ENCODE measurements around the gene SH2D2A.
A peak's percentile ranks its signal among the peaks of the same experiment; 100 is the strongest.

SH2D2A gene

DNA sequence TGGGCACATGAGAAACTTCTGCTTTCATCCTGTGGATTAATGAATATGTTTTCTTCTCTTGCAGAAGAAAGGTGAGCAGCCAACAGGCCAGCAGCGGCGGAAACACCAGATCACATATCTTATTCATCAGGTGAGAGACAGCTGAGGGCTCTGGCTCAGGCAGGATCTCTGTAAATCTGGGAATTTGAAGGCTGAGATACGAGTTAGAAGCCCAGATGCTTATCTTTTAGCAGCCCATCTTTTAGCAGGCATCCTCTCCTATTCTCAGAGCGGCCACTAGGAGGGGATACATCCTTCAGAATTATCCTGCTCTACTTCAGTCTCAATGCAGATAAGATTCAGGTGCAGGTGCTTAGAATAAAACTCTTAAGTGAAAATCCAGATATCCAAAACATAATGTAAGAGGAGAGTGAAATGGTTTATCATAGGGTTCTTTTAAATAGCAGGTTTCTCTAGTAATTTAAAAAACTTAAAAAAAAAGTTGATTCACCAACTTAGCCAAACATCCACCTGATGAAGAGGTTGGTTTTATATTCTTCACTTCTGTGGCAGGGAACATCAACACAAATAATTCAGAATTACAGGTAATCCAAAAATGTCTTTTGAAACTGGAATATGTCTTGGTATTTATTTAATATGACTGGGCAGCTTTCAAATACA is 19.3 kb downstream of the SH2D2A start:
- peaks cover 8% of the 10 kb centered on the region for H3K4me1 ChIP-seq (ENCODE audit: insufficient read depth, low read length, severe bottlenecking)
- H3K4me2 ChIP-seq (ENCODE audit: low read length) = no peak overlapping the region
- peaks cover 97% of the 10 kb centered on the region for H3K36me3 ChIP-seq (ENCODE audit: insufficient read depth, low read length)
- H3K79me2 ChIP-seq (ENCODE audit: insufficient read depth, low read length) = no peaks in the 10 kb centered on the region
- no peaks in the 10 kb centered on the region for H3K27me3 ChIP-seq (ENCODE audit: insufficient read depth, low read length)
- no peaks in the 10 kb centered on the region for H3F3A ChIP-seq (ENCODE audit: insufficient read depth, low read length)
- no peak overlapping the region for H2AFZ ChIP-seq (ENCODE audit: low read length)
- H4K20me1 ChIP-seq (ENCODE audit: insufficient read depth, low read length) = no peaks in the 10 kb centered on the region
- H3K27ac ChIP-seq (ENCODE audit: low read depth, low read length, poor library complexity, severe bottlenecking) = no peak overlapping the region
- no peak overlapping the region for H3K9ac ChIP-seq (ENCODE audit: low read length)
- no peaks in the 10 kb centered on the region for H3K9me2 ChIP-seq (ENCODE audit: low read depth, low read length)
- H3K4me3 ChIP-seq (ENCODE audit: low read depth, low read length, poor library complexity, severe bottlenecking) = no peak overlapping the region
- H3K9me3 ChIP-seq (ENCODE audit: low read length) = no peaks in the 10 kb centered on the region
- TF ChIP-seq, protein P1, sequence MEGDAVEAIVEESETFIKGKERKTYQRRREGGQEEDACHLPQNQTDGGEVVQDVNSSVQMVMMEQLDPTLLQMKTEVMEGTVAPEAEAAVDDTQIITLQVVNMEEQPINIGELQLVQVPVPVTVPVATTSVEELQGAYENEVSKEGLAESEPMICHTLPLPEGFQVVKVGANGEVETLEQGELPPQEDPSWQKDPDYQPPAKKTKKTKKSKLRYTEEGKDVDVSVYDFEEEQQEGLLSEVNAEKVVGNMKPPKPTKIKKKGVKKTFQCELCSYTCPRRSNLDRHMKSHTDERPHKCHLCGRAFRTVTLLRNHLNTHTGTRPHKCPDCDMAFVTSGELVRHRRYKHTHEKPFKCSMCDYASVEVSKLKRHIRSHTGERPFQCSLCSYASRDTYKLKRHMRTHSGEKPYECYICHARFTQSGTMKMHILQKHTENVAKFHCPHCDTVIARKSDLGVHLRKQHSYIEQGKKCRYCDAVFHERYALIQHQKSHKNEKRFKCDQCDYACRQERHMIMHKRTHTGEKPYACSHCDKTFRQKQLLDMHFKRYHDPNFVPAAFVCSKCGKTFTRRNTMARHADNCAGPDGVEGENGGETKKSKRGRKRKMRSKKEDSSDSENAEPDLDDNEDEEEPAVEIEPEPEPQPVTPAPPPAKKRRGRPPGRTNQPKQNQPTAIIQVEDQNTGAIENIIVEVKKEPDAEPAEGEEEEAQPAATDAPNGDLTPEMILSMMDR (IDR thresholded peaks at IDR 0.05; ENCODE audit: low read length) = peak; percentile 83
- TF ChIP-seq EZH2 (IDR thresholded peaks at IDR 0.05; ENCODE audit: borderline replicate concordance, low read length) = no peak

GRCh38 chr1:156796340-156797097 is 20.1 kb downstream of the SH2D2A start:
- Histone ChIP-seq H3K9me3 (ENCODE audit: low read length) (no peaks in the 10 kb centered on the region), H3K36me3 (ENCODE audit: insufficient read depth, low read length) (peaks cover 97% of the 10 kb centered on the region), H3K4me1 (ENCODE audit: insufficient read depth, low read length, severe bottlenecking) (peaks cover 8% of the 10 kb centered on the region), H3K27me3 (ENCODE audit: insufficient read depth, low read length) (no peaks in the 10 kb centered on the region), H3K9me2 (ENCODE audit: low read depth, low read length) (no peaks in the 10 kb centered on the region), H3K9ac (ENCODE audit: low read length) (no peak overlapping the region), H3K79me2 (ENCODE audit: insufficient read depth, low read length) (no peaks in the 10 kb centered on the region), H3K4me3 (ENCODE audit: low read depth, low read length, poor library complexity, severe bottlenecking) (no peak overlapping the region), H3F3A (ENCODE audit: insufficient read depth, low read length) (no peaks in the 10 kb centered on the region), H2AFZ (ENCODE audit: low read length) (no peak overlapping the region), H3K4me2 (ENCODE audit: low read length) (no peak overlapping the region), H3K27ac (ENCODE audit: low read depth, low read length, poor library complexity, severe bottlenecking) (no peak overlapping the region), H4K20me1 (ENCODE audit: insufficient read depth, low read length) (no peaks in the 10 kb centered on the region)
- no peak for TF ChIP-seq EZH2 (IDR thresholded peaks at IDR 0.05; ENCODE audit: borderline replicate concordance, low read length)
- TF ChIP-seq, protein P1 (IDR thresholded peaks at IDR 0.05; ENCODE audit: low read length) = no peak

DNA sequence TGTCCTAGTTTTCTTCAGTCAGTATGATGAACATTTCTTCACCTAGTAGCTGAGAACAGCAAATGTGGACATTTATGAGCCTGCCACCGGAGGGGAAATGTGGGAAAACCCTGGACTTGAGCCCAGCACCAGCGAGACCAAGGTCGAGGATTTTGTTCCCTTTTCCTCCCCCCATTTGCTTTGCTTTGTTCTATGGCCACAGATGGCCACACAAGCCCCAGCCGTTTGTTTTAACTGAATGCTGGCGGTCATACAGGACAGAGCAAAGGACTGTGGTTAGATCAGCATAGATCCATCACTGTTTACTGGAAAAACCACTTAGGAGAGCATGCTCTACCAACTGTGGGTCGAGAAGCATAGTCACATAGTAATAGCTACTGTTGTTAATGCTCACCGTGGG is 20.9 kb downstream of the SH2D2A start:
- H3K4me3 ChIP-seq (ENCODE audit: low read depth, low read length, poor library complexity, severe bottlenecking) = no peak overlapping the region
- no peaks in the 10 kb centered on the region for H3K9me2 ChIP-seq (ENCODE audit: low read depth, low read length)
- no peaks in the 10 kb centered on the region for H3K9me3 ChIP-seq (ENCODE audit: low read length)
- H2AFZ ChIP-seq (ENCODE audit: low read length) = no peak overlapping the region
- TF ChIP-seq, protein P1 (IDR thresholded peaks at IDR 0.05; ENCODE audit: low read length) = no peak
- TF ChIP-seq EZH2 (IDR thresholded peaks at IDR 0.05; ENCODE audit: borderline replicate concordance, low read length) = no peak
- peaks cover 97% of the 10 kb centered on the region for H3K36me3 ChIP-seq (ENCODE audit: insufficient read depth, low read length)
- no peaks in the 10 kb centered on the region for H3K79me2 ChIP-seq (ENCODE audit: insufficient read depth, low read length)
- H3K9ac ChIP-seq (ENCODE audit: low read length) = no peak overlapping the region
- no peaks in the 10 kb centered on the region for H3K27me3 ChIP-seq (ENCODE audit: insufficient read depth, low read length)
- no peak overlapping the region for H3K4me2 ChIP-seq (ENCODE audit: low read length)
- no peaks in the 10 kb centered on the region for H3F3A ChIP-seq (ENCODE audit: insufficient read depth, low read length)
- peaks cover 8% of the 10 kb centered on the region for H3K4me1 ChIP-seq (ENCODE audit: insufficient read depth, low read length, severe bottlenecking)
- no peak overlapping the region for H3K27ac ChIP-seq (ENCODE audit: low read depth, low read length, poor library complexity, severe bottlenecking)
- no peaks in the 10 kb centered on the region for H4K20me1 ChIP-seq (ENCODE audit: insufficient read depth, low read length)
